HG02981 (cell line): Measurements from ENCODE around the gene LANCL1.
A peak's percentile ranks its signal among the peaks of the same experiment; 100 is the strongest.

Experiments used
- ATAC-seq: cut with Tn5 transposase; IDR thresholded peaks from one replicate; pipeline ENCODE4 v1.9.1; 2021; ENCODE audit warnings: mild to moderate bottlenecking, moderate library complexity; ENCODE audit not compliant: unreplicated experiment

Gene LANCL1

GRCh38 chr2:210476194-210477128, at the start of gene LANCL1:
TSS of gene LANCL1 (minus strand) at chr2:210476759. CDS start at chr2:210476396, 363 bp downstream.
- ATAC-seq = peak; percentile 100

GRCh38 chr2:210524533-210524932, 48.0 kb upstream of the LANCL1 start:
- ATAC-seq = no peak

GRCh38 chr2:210523650-210524289, 47.2 kb upstream of the LANCL1 start:
- ATAC-seq = no peak

- no peak for ATAC-seq
These were observed 45.8 kb upstream of the LANCL1 start for GRCh38 chr2:210522399-210522798.

- no peak for ATAC-seq
These were observed 43.0 kb upstream of the LANCL1 start for GRCh38 chr2:210519594-210519993.

- ATAC-seq = no peak
These were observed 40.7 kb upstream of the LANCL1 start for GRCh38 chr2:210517264-210517663.

- ATAC-seq = no peak
These were observed 39.4 kb upstream of the LANCL1 start for GRCh38 chr2:210515911-210516310.

- no peak for ATAC-seq
These were observed 27.2 kb upstream of the LANCL1 start for GRCh38 chr2:210503725-210504191.

GRCh38 chr2:210503001-210503623, 26.6 kb upstream of the LANCL1 start:
- peak; percentile 88 for ATAC-seq

GRCh38 chr2:210496512-210496911, 20.0 kb upstream of the LANCL1 start:
- ATAC-seq = peak; percentile 66

- ATAC-seq = no peak
These were observed 17.0 kb upstream of the LANCL1 start for GRCh38 chr2:210493528-210493927.

- no peak for ATAC-seq
These were observed 5.1 kb upstream of the LANCL1 start for GRCh38 chr2:210481601-210482175.

- no peak for ATAC-seq
These were observed 4.2 kb upstream of the LANCL1 start for GRCh38 chr2:210480764-210481163.

GRCh38 chr2:210480079-210480478, 3.5 kb upstream of the LANCL1 start:
- no peak for ATAC-seq

- no peak for ATAC-seq
These were observed 2.1 kb upstream of the LANCL1 start for GRCh38 chr2:210478661-210479060.

GRCh38 chr2:210477496-210477895, 937 bp upstream of the LANCL1 start:
- no peak for ATAC-seq

GRCh38 chr2:210475706-210476105, 853 bp downstream of the LANCL1 start:
- no peak for ATAC-seq

- no peak for ATAC-seq
These were observed 1.8 kb downstream of the LANCL1 start for GRCh38 chr2:210474776-210475175.

- ATAC-seq = peak; percentile 54
These were observed 15.2 kb downstream of the LANCL1 start for GRCh38 chr2:210461401-210461800.

- ATAC-seq = peak; percentile 65
These were observed 16.0 kb downstream of the LANCL1 start for GRCh38 chr2:210460322-210461227.
